Stimulated activated CD4-positive, alpha-beta T cell treated with anti-CD3 and anti-CD28 coated beads, Interleukin-1b, Interleukin-23, amount 100 ng/mL, for 24 hours (primary cell): Measurements from ENCODE around the gene IL6ST.
"Not testable (repeated sequence)": the region's sequence is repeated elsewhere in the genome, so short reads cannot be mapped to it uniquely, and the experiment has no call there.

ENCODE experiments used
- DNase-seq, 4 experiments: peaks; one replicate each; pipeline ENCODE4 v3.0.0-alpha.2; 2020; ENCODE audit warnings: low read depth in 4 of 4, low spot score in 1 of 4

The IL6ST gene

DNA sequence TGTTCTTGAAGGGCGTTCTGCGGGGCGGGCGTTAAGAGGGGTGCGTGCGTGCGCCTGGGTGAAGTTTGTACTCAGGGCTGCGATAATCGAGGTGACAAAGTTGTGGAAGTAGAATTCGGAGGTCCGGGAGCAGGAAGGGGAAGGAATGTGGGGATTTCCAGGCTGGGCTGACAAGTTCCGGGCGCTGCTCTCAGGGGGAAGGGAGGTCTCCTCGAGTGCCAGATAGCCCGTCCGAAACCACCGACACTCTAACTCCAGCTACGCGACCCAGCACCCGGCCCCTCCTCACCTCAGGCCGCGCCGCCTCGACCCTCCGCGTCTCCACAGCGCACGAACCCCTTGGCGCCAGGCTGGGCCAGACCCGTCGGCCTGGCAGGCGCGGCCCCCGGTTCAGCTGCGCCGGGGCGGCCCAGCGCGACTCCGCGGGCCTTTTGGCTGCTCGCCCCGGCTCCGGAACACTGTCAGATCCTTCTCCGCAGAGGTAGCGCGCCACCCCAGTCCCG, at the start of gene IL6ST:
Gene IL6ST, minus strand, starts transcription at position 469 of the 503 bp plus-strand sequence. CDS start 18,685 bp downstream, outside the sequence.
- no peak for DNase-seq

DNA sequence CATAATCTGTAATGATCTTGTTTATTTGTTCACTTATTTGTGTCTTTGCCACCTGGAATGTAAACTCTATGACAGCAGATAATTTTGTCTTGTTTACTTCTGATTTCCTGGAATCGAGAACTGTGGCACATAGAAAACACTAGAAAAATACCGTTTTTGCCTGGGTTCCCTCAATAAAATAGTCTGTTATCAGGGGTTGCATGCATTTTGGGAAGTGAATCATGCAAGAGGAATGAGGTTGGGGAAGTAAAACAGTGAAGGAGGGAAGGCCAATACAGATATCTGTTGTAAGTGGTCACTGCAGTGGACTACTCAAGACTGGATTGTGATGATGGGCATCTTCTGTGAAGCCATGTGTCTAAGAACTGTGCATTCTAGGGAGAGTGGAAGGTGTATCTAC, 45.2 kb upstream of the IL6ST start:
- DNase-seq = no peak

GRCh38 chr5:56038206-56038605, 43.4 kb upstream of the IL6ST start:
- not testable (repeated sequence) for DNase-seq

DNA sequence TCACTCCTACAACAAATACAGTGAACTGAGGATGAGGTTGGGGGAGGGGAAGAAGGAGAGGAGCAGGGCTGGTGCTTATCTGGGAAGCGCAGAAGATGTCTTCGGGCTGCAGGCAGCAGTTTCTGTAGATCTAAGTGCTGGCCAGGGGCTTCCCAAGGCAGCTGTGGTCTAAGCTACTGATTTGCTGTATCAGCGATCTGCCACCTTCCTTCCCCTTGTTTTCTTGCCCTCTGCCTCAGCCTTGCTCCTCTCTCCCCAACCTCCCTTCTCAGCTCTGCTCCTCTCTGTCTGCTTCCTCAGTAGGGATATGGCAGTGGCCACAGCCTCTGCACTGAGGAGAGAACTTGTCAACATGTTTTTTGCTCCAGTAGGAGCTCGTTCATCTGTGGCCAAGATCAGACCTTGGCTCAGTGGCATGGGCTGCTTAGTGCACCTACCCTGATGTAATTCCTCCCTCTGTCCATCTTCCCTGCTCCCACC, 42.8 kb upstream of the IL6ST start:
- no peak for DNase-seq

GRCh38 chr5:56035394-56035793, 40.6 kb upstream of the IL6ST start:
- not testable (repeated sequence) for DNase-seq

DNA sequence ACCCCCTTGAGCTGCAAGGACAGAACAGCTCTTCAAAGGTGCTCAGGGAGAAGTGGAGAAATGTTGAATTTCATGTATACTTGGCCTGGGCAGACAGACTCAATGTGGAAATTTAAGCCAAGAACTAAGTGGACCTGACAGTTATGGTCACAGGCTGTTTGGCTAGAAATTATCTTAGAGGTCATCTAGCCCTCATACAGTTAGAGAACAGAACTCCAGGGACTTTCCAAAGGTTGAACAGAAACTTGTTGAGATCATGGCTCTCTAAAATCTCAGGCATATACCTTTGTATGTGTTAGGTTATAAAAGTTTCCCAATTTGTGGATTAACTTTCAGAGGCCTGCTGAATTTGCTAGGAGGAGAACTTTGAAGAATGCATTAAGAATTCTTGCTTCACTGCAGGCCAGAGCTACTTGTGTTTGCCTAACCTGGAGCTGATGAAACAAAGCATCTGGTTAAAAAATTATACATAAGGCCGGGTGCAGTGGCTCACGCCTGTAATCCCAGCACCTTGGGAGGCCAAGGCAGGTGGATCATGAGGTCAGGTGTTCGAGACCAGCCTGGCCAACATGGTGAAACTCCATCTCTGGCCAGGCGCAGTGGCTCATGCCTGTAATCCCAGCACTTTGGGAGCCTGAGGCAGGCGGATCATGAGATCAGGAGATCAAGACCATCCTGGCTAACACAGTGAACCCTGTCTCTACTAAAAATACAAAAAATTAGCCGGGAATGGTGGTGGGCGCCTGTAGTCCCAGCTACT, 35.3 kb upstream of the IL6ST start:
- not testable (repeated sequence) for DNase-seq

- no peak for DNase-seq
Measured at GRCh38 chr5:56029457-56029856, 34.7 kb upstream of the IL6ST start.

GRCh38 chr5:56028708-56029107, 33.9 kb upstream of the IL6ST start:
- DNase-seq = no peak

- no peak for DNase-seq
Measured at GRCh38 chr5:56026863-56027300, 32.1 kb upstream of the IL6ST start.

DNA sequence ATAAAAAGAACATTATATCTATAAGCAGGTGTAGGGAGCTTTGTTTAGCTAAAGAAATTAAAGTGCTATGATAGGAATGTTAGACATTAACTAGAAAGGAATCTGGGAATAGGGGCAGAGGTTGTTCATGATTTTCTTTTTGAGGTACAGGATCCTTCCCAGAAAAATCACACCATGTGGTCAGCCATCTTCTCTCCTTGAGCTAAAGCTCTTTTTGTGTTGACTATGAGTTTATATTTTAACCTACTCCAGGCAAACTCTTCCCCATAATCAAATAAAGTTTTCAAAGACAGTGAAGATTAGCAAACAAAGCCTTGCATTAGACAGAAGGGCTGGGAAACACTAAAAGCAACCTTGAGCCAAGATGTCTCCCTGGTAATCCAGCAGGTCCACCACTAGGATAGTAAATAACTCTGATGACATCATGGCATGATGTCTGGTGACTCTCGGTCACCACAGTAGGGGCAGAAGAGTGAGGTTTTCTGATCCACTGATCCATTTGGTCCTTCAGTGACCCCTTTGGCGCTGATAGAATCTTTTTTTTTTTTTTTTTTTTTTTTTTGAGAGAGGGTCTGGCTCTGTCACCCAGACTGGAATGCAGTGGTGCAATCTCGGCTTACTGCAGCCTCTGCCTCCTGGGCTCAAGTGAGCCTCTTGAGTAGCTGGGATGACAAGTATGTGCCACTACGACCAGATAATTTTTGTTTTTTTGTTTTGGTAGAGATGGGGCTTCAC, 30.6 kb upstream of the IL6ST start:
- DNase-seq = no peak

DNA sequence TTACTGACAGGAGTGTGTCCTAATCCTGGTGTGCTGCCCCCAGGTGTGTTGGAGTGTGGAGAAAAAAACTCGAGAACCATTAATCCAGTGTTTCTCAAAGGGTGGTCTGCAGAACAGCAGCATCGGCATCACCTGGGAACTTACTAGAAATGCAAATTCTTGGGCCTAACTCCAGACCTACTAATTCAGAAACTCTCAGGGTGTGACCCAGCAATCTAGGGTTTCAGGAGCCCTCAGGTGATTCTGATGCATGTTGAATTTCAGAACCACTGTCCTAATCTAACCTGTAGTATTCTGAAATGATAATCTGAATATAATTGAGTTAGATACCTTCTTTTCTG, 30.0 kb upstream of the IL6ST start:
- no peak for DNase-seq

DNA sequence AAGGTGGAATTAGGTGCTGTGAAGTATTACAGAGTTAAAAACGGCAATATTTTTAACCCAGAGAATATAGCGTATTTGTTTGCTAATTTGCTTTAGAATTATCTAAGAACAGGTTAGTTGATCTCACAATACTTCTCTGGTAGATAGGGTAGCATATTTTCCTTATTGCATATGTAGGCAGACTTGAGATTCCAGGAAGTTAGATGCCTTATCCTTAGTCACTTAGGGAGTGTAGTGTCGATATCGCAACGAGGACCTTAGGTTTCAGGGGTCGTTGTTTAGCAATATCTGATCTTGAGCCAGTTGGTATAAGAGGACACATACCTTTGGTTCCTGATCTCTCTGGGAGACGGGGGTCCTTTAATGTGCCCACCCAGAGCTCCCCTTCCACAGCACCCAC, 28.5 kb upstream of the IL6ST start:
- no peak for DNase-seq

DNA sequence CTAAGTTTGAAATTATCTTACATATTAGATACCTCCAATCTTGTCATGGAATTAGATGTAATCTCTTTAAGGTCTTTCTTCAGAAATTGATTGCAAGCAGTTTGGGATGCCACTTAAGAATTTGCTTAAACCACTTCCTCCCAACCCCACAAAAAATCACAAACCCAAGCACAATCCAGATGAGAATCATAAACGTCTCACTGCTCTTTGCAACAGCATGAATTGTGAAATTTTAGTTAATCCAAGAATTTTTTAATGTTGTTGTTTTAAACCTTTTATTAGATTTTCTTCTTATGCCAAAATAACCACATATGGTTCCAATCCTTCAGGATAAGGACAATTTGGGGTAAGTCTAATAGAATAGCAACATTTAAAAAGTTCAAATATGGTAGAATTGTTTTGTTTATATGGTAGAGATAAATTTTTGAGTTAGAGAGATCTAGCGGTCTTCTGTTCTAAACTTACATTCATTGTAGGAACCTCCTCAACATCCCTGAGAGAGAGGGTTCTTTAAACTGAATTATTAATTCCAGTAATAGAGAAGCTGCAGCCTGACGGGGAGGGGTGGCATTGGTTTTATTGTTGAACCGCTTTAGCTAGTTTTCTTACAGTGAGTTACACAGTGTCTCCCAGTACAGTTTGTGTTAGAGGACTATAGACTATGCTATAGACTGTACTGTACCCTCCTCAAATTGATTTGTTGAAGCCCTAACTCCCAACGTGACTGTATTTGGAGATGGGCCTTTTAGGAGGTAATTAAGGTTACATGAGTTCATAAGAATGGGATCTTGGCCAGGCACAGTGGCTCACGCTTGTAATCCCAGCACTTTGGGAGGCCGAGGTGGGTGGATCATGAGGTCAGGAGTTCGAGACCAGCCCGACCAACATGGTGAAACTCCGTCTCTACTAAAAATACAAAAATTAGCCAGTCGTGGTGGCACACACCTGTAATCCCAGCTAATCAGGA, 24.8 kb upstream of the IL6ST start:
- no peak for DNase-seq

- DNase-seq = no peak
Measured at GRCh38 chr5:56018832-56019231, 24.1 kb upstream of the IL6ST start.

- DNase-seq = not testable (repeated sequence)
Measured at GRCh38 chr5:56014701-56015100, 19.9 kb upstream of the IL6ST start.

- DNase-seq = not testable (repeated sequence)
Measured at GRCh38 chr5:56013939-56014338, 19.2 kb upstream of the IL6ST start.

DNA sequence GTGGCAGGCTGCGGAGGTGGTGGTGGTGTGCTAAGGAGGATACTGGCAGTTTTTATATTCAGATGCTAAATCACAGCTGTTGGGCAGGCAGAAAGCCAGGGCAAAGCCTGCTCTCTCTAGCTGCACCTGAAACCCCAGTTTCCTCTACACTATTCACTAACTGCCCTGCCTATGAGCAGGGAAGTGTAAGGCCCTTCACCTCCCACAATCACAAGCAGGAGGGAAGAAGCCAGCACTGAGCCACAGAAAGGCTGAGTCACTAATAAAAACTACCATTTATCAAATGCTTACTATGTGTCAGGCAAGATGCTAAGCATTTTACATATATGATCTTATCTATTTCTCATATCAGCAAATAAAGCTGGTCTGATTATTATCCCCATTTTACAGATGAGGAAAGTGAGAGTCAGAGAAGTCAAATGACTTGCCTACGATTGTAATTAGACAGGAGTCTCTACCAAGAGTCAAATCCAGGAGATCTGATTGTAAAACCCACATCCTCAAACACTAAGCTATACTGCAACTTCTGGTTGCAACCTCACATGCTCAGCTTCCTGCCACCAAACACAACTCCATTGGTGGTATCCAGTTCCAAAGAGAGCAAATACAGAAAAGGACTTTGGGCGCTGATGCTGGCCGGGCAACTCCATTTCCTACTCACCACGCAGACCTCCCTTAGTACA, 17.7 kb upstream of the IL6ST start:
- no peak for DNase-seq

- no peak for DNase-seq
Measured at GRCh38 chr5:56011835-56012234, 17.1 kb upstream of the IL6ST start.

DNA sequence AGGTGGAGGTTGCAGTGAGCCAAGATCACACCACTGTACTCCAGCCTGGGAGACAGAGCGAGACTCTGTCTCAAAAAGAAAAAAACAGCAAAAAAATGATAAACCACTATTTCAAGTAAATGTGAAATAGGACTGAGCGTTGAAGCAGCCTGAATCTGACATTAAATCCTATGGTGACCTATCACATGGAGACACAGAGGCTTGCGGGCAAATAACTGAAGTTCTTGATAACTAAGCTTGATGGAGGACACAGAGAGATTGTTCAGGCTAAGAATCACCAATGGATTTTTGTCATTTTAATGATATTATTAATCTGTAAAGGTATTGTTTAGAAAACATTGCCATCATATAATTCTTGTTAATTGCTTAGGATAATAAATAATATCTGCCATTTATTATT, 15.7 kb upstream of the IL6ST start:
- no peak for DNase-seq

GRCh38 chr5:56006600-56006999, 11.8 kb upstream of the IL6ST start:
- DNase-seq = no peak

- no peak for DNase-seq
Measured at GRCh38 chr5:56006094-56006493, 11.3 kb upstream of the IL6ST start.
